SJCRH30 (cell line): ENCODE measurements around the gene NME1. TPM values are rescaled to one million over a fixed set of nuclear protein-coding genes. Genes with fewer than 3 reads are reported as not detected.
"Not testable (repeated sequence)": the region's sequence is repeated elsewhere in the genome, so short reads cannot be mapped to it uniquely, and the experiment has no call there.

Source experiments
- DNase-seq, 2 experiments: peaks; one replicate each; pipeline ENCODE4 v3.0.0-alpha.2; 2015 to 2020
- H3K27ac ChIP-seq: fragments of 250-450 bp; sonication (Bioruptor Pico); 2 replicates; pipeline ENCODE4 v1.5.1; 2020; ENCODE audit warnings: mild to moderate bottlenecking, moderate library complexity
- H3K27me3 ChIP-seq: fragments of 250-450 bp; sonication (Bioruptor Pico); 2 replicates; pipeline ENCODE4 v1.5.1; 2020; ENCODE audit warnings: mild to moderate bottlenecking, moderate library complexity
- H3K36me3 ChIP-seq: fragments of 250-450 bp; sonication (Bioruptor Pico); 2 replicates; pipeline ENCODE4 v1.5.1; 2020; ENCODE audit warnings: mild to moderate bottlenecking, moderate library complexity
- H3K4me1 ChIP-seq: fragments of 250-450 bp; sonication (Bioruptor Pico); 2 replicates; pipeline ENCODE4 v1.5.1; 2020; ENCODE audit warnings: mild to moderate bottlenecking, moderate library complexity
- H3K4me3 ChIP-seq: fragments of 250-450 bp; sonication (Bioruptor Pico); 2 replicates; pipeline ENCODE4 v1.5.1; 2020; ENCODE audit warnings: mild to moderate bottlenecking, moderate library complexity
- H3K9me3 ChIP-seq: fragments of 250-450 bp; sonication (Bioruptor Pico); replicated peaks from 2 replicates; pipeline ENCODE4 v1.5.1; 2020; ENCODE audit warnings: mild to moderate bottlenecking, moderate library complexity
- total RNA-seq: library from RNA; depleted of rRNA; stranded (reverse); fragments of >200 nt; shearing (Covaris generic); gene quantifications from 2 replicates; pipeline ENCODE4 v1.2.3, GENCODE V29; 2014; rRNA removed

Gene NME1
- 263 and 271 TPM in 2 replicates for total RNA-seq

DNA sequence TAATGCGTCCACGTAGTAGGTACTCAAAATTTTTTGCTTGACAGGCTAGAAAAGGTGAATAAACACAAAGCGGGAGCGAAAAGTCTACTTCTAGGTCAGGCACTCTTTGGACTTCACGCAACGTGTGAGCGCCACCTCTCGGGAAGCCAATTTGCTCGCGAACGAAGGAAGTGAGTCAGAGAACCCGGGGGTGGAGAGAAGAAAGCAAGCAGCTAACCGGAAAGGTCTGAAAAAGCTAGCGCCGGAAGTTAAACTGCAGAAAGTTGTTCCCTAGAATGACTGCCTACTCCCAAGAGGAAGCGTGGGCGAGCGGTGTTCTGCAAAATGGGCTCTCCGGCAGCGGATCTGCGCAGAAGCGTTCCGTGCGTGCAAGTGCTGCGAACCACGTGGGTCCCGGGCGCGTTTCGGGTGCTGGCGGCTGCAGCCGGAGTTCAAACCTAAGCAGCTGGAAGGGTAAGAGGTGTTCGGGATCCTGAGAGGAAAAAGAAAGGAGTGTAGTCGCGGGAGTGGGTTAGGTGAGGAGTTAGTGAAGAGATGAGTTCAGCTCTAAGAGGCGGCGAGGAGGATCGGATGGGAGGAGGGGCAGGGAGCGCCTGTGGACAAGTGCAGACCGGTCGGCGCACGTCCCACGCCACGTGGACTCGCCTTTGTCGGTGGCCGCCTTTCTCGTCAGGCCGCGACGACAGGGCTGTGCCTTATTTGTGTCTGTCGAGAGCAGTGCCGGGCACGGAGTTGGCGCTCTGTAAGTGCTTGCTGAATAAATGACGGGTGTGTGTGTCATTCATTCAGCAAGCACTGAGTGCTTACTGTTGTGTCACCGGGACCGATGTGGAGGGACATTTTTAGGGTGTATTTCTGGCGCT lies at the start of gene NME1:
NME1 (plus strand) TSS at position 350 of the 863 bp plus-strand sequence. CDS start 2,096 bp downstream, outside the sequence.
- Histone ChIP-seq H3K4me3 (peak within 1 kb of the TSS; percentile 86), H3K27me3 (no peaks in the 10 kb centered on the region), H3K9me3 (no peaks in the 10 kb centered on the region), H3K27ac (peak within 1 kb of the TSS; percentile 73), H3K4me1 (no peaks in the 10 kb centered on the region), H3K36me3 (peaks cover 23% of the 10 kb centered on the region)
- DNase-seq, result peak; percentile 96 to 98

GRCh38 chr17:51107778-51108177 lies 45.6 kb upstream of the NME1 start:
- Histone ChIP-seq H3K27me3 (no peaks in the 10 kb centered on the region), H3K4me1 (peaks cover 6% of the 10 kb centered on the region; the same call in 1 of the 2 replicates), H3K36me3 (no peaks in the 10 kb centered on the region), H3K9me3 (no peaks in the 10 kb centered on the region), H3K4me3 (no peak overlapping the region), H3K27ac (no peak overlapping the region)
- no peak for DNase-seq

DNA sequence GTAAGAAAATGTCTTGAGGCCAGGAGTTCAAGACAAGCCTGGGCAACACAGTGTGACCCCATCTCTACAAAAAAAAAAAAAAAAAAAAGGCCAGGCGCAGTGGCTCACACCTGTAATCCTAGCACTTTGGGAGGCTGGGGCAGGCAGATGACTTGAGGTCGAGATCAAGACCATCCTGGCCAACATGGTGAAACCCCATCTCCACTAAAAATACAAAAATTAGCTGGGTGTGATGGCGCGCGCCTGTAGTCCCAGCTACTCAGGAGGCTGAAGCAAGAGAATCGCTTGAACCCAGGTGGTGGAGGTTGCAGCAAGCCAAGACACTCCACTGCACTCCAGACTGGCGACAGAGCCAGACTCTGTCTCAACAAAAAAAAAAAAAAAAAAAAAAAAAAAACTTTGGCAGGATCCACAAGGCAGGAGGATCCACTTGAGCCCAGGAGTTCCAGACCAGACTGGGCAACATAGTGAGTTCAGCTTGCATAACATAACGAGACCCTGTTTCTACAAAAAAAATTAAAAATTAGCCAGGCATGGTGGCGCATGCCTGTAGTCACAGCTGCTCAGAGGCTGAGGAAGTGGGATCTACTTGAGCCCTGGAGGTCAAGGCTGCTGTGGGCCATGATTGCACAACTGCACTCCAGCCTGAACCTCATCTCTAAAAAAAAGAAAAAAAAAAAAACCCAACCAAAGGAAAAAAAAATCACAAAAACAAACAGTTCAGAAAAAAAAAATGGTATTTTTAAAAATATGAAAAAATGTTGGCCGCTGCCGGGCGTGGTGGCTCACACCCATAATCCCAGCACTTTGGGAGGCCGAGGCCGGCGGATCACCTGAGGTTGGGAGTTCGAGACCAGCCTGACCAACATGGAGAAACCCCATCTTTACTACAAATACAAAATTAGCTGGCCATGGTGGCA lies 40.8 kb upstream of the NME1 start:
- DNase-seq, result peak; percentile 31 to 42
- H3K27me3 ChIP-seq, result not testable (repeated sequence)

DNA sequence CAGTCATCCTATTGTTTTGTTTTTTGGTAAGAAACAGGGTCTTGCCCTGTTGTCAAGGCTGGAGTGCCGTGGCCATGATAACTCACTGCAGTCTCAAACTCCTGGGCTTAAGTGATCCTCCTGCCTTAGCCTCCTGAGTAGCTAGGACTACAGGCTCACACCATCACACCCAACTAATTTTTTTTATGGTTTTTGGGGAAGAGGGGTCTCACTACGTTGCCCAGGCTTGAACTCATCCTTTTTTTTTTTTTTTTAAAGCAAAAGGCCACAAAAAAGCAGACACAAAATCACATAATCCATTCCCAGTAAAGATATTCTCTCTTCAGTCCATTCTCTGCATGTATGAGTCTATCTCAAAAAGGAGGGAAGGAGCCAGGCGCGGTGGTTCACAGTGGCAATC lies 38.2 kb upstream of the NME1 start:
- Histone ChIP-seq H3K9me3 (no peaks in the 10 kb centered on the region), H3K27ac (no peak overlapping the region), H3K4me3 (no peak overlapping the region), H3K36me3 (no peaks in the 10 kb centered on the region), H3K4me1 (no peaks in the 10 kb centered on the region), H3K27me3 (no peaks in the 10 kb centered on the region)
- DNase-seq, result no peak

More for the DNA sequence above, 40.8 kb upstream of the NME1 start:
- H3K27ac ChIP-seq, H3K36me3 ChIP-seq, H3K4me1 ChIP-seq, H3K4me3 ChIP-seq, H3K9me3 ChIP-seq: not testable (repeated sequence)

- peak in 1 of 2 experiments; percentile 14 for DNase-seq
- no peak overlapping the region for H3K27ac ChIP-seq
- H3K27me3 ChIP-seq, result no peaks in the 10 kb centered on the region
- H3K36me3 ChIP-seq, result no peaks in the 10 kb centered on the region
- no peak overlapping the region; the same call in 1 of the 2 replicates for H3K4me3 ChIP-seq
- H3K4me1 ChIP-seq, result no peaks in the 10 kb centered on the region
- no peaks in the 10 kb centered on the region for H3K9me3 ChIP-seq
These were observed 34.8 kb upstream of the NME1 start for GRCh38 chr17:51118330-51119195.

GRCh38 chr17:51119415-51120356 lies 33.7 kb upstream of the NME1 start:
- Histone ChIP-seq H3K4me1 (no peaks in the 10 kb centered on the region), H3K27me3 (no peaks in the 10 kb centered on the region), H3K36me3 (no peaks in the 10 kb centered on the region), H3K9me3 (no peaks in the 10 kb centered on the region), H3K4me3 (peak overlapping the region; percentile 74), H3K27ac (no peak overlapping the region)
- DNase-seq, result peak; percentile 31 to 51

DNA sequence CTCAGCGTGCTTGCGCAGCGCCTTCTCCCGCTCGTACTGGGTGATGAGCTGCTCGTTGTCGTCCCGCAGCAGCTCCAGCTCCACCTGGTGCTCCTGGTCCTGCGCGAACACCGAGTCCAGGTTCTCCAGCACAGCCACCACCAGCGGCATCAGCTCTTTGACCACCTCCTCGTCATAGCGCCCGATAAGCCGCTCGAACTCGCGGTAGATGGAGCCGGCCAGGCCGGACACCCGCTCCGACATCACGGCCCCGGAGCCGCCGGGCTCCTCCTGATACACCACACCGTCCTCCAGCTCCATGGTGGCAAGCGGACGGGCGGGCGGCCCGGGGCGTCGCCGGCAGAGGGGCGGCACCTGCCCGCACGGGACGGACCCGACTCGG lies 33.0 kb upstream of the NME1 start:
- H3K4me1 ChIP-seq, result no peaks in the 10 kb centered on the region
- H3K4me3 ChIP-seq, result peak overlapping the region; percentile 74
- no peaks in the 10 kb centered on the region for H3K27me3 ChIP-seq
- H3K36me3 ChIP-seq, result no peaks in the 10 kb centered on the region
- no peaks in the 10 kb centered on the region for H3K9me3 ChIP-seq
- no peak overlapping the region for H3K27ac ChIP-seq
- no peak for DNase-seq

DNA sequence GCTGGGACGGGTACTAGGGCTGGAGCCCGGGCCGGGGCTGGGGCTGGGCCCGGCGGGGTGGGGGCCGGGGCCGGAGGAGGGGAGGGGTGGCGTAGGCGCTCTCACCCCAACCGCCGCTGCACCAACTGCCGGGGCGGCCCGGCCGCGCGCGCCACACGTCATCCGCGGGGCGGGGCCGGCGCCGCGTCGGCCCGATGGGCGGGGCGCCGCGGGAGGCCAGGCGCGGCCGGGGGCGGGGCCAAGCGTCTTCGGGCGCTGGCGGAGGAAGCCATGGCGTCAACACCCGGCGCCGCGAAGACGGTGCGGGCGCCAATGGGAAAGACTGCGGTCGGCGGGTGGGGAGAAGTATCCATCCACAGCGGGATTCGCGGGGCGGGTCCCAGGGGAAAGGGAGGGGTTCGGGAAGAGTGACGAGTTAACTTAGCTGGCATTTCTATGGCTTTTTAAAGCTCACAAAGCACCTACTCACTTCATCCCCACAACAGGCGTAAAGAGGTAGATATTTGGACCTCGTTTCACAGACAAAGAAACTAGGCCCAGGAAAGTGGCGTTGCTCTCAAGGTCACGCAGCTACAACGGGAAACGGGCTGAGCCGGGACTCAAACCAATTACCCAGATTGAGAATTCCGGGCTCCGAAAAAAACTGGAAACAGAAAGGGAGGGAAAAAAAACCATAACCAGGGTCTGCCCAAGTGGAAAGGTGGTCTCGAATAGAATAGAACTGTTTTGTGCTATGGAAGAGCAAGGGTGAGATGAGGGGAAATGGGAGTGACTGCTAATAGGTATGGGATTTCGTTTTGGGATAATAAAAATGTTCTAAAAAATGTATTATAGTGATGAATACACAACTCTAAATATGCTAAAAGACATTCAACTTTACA lies 32.4 kb upstream of the NME1 start, which contains the start of gene SPAG9:
SPAG9 (minus strand) TSS at position 130 of the 881 bp plus-strand sequence. CDS start 212 bp downstream, outside the sequence.
- Histone ChIP-seq H3K36me3 (no peaks in the 10 kb centered on the region), H3K27me3 (no peaks in the 10 kb centered on the region), H3K4me3 (peak within 1 kb of the TSS; percentile 74), H3K4me1 (no peaks in the 10 kb centered on the region), H3K27ac (peak within 1 kb of the TSS; percentile 94), H3K9me3 (no peaks in the 10 kb centered on the region)
- DNase-seq, result peak; percentile 95 to 96

GRCh38 chr17:51121620-51122472 lies 31.5 kb upstream of the NME1 start:
- DNase-seq, result peak; percentile 83 to 85
- Histone ChIP-seq H3K36me3 (no peaks in the 10 kb centered on the region), H3K4me3 (peak overlapping the region; percentile 74), H3K9me3 (no peaks in the 10 kb centered on the region), H3K4me1 (no peaks in the 10 kb centered on the region), H3K27me3 (no peaks in the 10 kb centered on the region), H3K27ac (peak overlapping the region; percentile 94)

- H3K36me3 ChIP-seq, H3K27me3 ChIP-seq, DNase-seq, H3K9me3 ChIP-seq, H3K4me1 ChIP-seq: not testable (repeated sequence)
- H3K27ac ChIP-seq, result peak overlapping the region; percentile 94
- peak overlapping the region; percentile 74 for H3K4me3 ChIP-seq
These were observed 30.8 kb upstream of the NME1 start for GRCh38 chr17:51122473-51123115.

GRCh38 chr17:51124640-51125503 lies 28.5 kb upstream of the NME1 start:
- Histone ChIP-seq H3K9me3 (no peaks in the 10 kb centered on the region), H3K36me3 (no peaks in the 10 kb centered on the region), H3K27ac (no peak overlapping the region), H3K4me3 (no peak overlapping the region), H3K4me1 (no peaks in the 10 kb centered on the region), H3K27me3 (no peaks in the 10 kb centered on the region)
- DNase-seq, result no peak
